MCF 10A (cell line): ENCODE data around the gene UBC. TPM values are rescaled to one million over a fixed set of nuclear protein-coding genes. Genes with fewer than 3 reads are reported as not detected.

Experiments used
- BruUV-seq: library from RNA; stranded (reverse); fragments of 400-500 nt; replicated peaks from 2 replicates; lab custom pipeline; 2021; lab: Mats Ljungman, UMichigan
- CTCF ChIA-PET: fragments of 300-600 bp; sonication (Branson Sonifier 250); formaldehyde crosslinking; extraction: SDS; loops from one replicate; lab custom pipeline; 2021; ENCODE audit warnings: antibody characterized with exemption, inconsistent platforms; lab: Yijun Ruan, JAX
- POLR2A ChIA-PET: fragments of 300-600, 350-650 bp; sonication (Branson Sonifier 250); formaldehyde crosslinking; extraction: SDS; loops from one replicate; lab custom pipeline; 2020; ENCODE audit warnings: antibody characterized with exemption, inconsistent platforms; lab: Yijun Ruan, JAX
- DNase-seq: peaks from one replicate; pipeline ENCODE4 v3.0.0-alpha.2; 2018; ENCODE audit not compliant: unreplicated experiment
- H3K27ac Mint-ChIP-seq: one replicate; pipeline ENCODE4 v1.8.0; 2022; ENCODE audit warnings: mild to moderate bottlenecking, low read depth, mixed read lengths; ENCODE audit not compliant: unreplicated experiment
- H3K27me3 Mint-ChIP-seq: one replicate; pipeline ENCODE4 v1.8.0; 2022; ENCODE audit warnings: mixed read lengths; ENCODE audit not compliant: insufficient read depth, unreplicated experiment
- H3K36me3 Mint-ChIP-seq: one replicate; pipeline ENCODE4 v1.8.0; 2022; ENCODE audit warnings: mild to moderate bottlenecking, moderate library complexity, mixed read lengths; ENCODE audit not compliant: insufficient read depth, unreplicated experiment
- H3K4me1 Mint-ChIP-seq: one replicate; pipeline ENCODE4 v1.8.0; 2022; ENCODE audit warnings: mixed read lengths; ENCODE audit not compliant: insufficient read depth, unreplicated experiment
- H3K4me3 Mint-ChIP-seq: one replicate; pipeline ENCODE4 v1.8.0; 2022; ENCODE audit warnings: mild to moderate bottlenecking, moderate library complexity, mixed read lengths; ENCODE audit not compliant: unreplicated experiment
- H3K9me3 Mint-ChIP-seq: one replicate; pipeline ENCODE4 v1.8.0; 2022; ENCODE audit warnings: mixed read lengths; ENCODE audit not compliant: unreplicated experiment
- intact Hi-C: fragments of 100-400 bp; cut with micrococcal nuclease; formaldehyde crosslinking; loops from 2 replicates; pipeline ENCODE4 v1.14.1; 2022
- total RNA-seq: library from RNA; stranded (reverse); gene quantifications from 2 replicates; pipeline ENCODE4 v1.2.3, GENCODE V29; 2022
- TF ChIP-seq, protein P1 (sequence below): fragments of 200-600 bp; IDR thresholded peaks from one replicate; pipeline ENCODE4 v1.8.0; 2022; ENCODE audit warnings: antibody characterized with exemption, mild to moderate bottlenecking; ENCODE audit not compliant: unreplicated experiment

UBC gene
- total RNA-seq, 1 experiment from 2014 or later, result 1,485 TPM

DNA sequence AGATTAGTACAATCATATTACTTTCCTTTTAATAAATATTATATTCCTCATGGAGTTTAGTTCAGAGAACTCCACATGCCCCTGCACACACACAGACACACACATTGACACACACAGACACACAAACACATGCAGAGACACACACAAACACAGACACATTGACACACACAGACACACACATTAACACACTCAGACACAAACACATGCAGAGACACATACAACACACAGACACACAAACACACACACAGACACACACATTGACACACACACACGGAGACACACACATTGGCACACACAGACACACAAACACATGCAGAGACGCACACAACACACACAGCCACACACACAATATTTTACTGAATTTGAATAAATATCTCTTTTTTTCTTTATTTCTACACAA lies 38.3 kb downstream of the UBC start:
- H3K9me3 Mint-ChIP-seq, result no peaks in the 10 kb centered on the region
- no TSS peak for BruUV-seq
- no peaks in the 10 kb centered on the region for H3K27me3 Mint-ChIP-seq
- H3K4me3 Mint-ChIP-seq, result no peak overlapping the region
- POLR2A ChIA-PET, result interaction anchor here (0.7 kb wide), 1 partner anchor 14 kb away, joined by 3 read pairs; no protein-coding TSS in a partner anchor
- H3K27ac Mint-ChIP-seq, result no peak overlapping the region
- TF ChIP-seq, protein P1, sequence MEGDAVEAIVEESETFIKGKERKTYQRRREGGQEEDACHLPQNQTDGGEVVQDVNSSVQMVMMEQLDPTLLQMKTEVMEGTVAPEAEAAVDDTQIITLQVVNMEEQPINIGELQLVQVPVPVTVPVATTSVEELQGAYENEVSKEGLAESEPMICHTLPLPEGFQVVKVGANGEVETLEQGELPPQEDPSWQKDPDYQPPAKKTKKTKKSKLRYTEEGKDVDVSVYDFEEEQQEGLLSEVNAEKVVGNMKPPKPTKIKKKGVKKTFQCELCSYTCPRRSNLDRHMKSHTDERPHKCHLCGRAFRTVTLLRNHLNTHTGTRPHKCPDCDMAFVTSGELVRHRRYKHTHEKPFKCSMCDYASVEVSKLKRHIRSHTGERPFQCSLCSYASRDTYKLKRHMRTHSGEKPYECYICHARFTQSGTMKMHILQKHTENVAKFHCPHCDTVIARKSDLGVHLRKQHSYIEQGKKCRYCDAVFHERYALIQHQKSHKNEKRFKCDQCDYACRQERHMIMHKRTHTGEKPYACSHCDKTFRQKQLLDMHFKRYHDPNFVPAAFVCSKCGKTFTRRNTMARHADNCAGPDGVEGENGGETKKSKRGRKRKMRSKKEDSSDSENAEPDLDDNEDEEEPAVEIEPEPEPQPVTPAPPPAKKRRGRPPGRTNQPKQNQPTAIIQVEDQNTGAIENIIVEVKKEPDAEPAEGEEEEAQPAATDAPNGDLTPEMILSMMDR, result no peak
- H3K36me3 Mint-ChIP-seq, result no peaks in the 10 kb centered on the region
- CTCF ChIA-PET, result no interaction called here
- no peaks in the 10 kb centered on the region for H3K4me1 Mint-ChIP-seq
- no peak for DNase-seq
- intact Hi-C loops, result no loop called here

DNA sequence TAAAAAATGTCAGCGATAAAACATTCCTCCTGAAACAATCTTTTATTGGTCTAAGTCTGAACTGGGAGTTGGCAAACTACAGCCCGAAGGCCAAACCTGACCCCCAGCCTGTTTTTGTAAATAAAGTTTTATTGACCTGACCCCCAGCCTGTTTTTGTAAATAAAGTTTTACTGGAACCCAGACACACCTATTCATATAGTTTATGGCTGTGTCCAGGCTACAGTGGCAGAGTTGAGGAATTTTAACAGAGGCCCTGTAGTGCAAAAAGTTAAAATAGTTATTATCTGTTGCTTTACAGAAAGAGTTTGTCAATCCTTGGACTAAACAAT lies 38.7 kb downstream of the UBC start:
- no peak overlapping the region for H3K27ac Mint-ChIP-seq
- no peaks in the 10 kb centered on the region for H3K9me3 Mint-ChIP-seq
- CTCF ChIA-PET, result no interaction called here
- TF ChIP-seq, protein P1, result no peak
- no peaks in the 10 kb centered on the region for H3K4me1 Mint-ChIP-seq
- H3K4me3 Mint-ChIP-seq, result no peak overlapping the region
- H3K36me3 Mint-ChIP-seq, result no peaks in the 10 kb centered on the region
- POLR2A ChIA-PET, result interaction anchor here (1.0 kb wide), 1 partner anchor 42 kb away, joined by 4 read pairs; no protein-coding TSS in a partner anchor
- BruUV-seq, result no TSS peak
- DNase-seq, result no peak
- intact Hi-C loops, result no loop called here
- no peaks in the 10 kb centered on the region for H3K27me3 Mint-ChIP-seq

DNA sequence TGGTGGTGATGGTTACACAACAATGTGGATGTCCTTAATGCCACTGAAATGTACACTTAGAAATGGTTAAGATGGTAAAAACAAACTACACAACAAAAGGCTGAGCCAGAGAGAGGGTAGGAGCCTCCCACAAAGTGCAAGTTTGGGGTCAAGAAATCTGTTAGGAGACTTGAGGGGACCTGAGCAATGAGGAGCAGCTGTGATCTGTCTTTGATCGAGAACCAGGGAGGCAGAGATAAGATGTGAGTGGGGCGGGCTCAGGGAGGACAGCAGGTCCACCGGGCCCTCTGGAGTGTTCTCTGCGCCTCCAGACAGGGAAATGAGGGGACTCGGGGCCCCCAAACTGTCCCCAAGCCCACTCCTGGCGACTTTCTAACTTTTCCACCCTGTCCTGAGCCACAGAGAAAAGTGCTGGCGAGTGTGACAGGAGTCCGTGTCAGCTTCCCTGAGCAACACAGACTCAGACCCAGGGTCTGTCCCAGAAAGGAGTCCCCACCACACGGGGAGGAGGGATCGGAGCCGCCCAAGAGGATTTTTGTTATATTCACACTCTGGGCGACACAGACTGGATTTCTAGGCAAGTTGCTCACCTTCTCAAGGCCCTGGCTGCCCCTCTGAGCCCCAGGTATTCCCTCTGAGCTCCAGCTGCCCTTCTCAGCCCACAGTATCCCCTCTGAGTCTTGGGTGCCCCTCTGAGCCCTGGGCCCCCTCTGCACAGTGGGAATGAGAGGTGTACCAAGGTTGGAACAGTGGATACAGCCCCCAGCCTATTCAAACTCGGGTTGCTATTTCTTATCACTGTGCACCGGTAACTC lies 39.3 kb downstream of the UBC start:
- TF ChIP-seq, protein P1, result no peak
- CTCF ChIA-PET, result no interaction called here
- DNase-seq, result no peak
- POLR2A ChIA-PET, result interaction anchor here (1.0 kb wide), 1 partner anchor 43 kb away, joined by 4 read pairs; no protein-coding TSS in a partner anchor
- intact Hi-C loops, result no loop called here
- BruUV-seq, result no TSS peak
- Mint-ChIP-seq H3K36me3 (no peaks in the 10 kb centered on the region), H3K4me3 (no peak overlapping the region), H3K27me3 (no peaks in the 10 kb centered on the region), H3K27ac (no peak overlapping the region), H3K9me3 (no peaks in the 10 kb centered on the region), H3K4me1 (no peaks in the 10 kb centered on the region)

DNA sequence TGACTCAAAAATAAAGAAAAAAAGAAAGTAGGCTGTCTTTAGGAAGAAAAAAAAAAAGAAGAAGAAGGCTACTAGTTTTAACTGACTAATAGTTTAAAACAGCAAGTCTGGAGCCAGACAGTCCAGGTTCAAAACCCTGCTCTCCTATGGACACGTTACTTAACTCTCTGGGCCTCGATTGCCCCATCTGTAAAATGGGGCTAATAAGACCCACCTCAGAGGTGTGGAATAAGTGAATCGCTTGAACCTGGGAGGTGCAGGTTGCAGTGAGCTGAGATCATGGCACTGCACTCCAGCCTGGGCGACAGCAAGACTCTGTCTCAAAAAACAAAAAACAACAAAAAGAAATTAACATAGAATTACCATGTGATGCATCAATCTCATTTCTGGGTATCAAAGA lies 40.3 kb downstream of the UBC start:
- Mint-ChIP-seq H3K9me3 (no peaks in the 10 kb centered on the region), H3K36me3 (peaks cover 5% of the 10 kb centered on the region), H3K4me1 (peaks cover under 1% of the 10 kb centered on the region), H3K4me3 (no peak overlapping the region), H3K27ac (no peak overlapping the region), H3K27me3 (no peaks in the 10 kb centered on the region)
- TF ChIP-seq, protein P1, result no peak
- intact Hi-C loops, result no loop called here
- ChIA-PET POLR2A (no interaction called here), CTCF (no interaction called here)
- DNase-seq, result no peak
- BruUV-seq, result no TSS peak
